Mononuclear cell (primary cell): ENCODE results near the gene OR2A12. TPM values are rescaled to one million over a fixed set of nuclear protein-coding genes. Genes with fewer than 3 reads are reported as not detected.
"Not testable (repeated sequence)": the region's sequence is repeated elsewhere in the genome, so short reads cannot be mapped to it uniquely, and the experiment has no call there.

Experiments
- H3K27me3 ChIP-seq: 2 replicates; pipeline ENCODE4 v1.6.0; 2011; ENCODE audit warnings: low read length, control low read depth; ENCODE audit not compliant: insufficient read depth
- H3K4me1 ChIP-seq: 2 replicates; pipeline ENCODE4 v1.5.1; 2011; ENCODE audit warnings: mild to moderate bottlenecking, low read length, control low read depth; ENCODE audit not compliant: insufficient read depth
- H3K4me3 ChIP-seq: 2 replicates; pipeline ENCODE4 v1.5.1; 2011; ENCODE audit warnings: mild to moderate bottlenecking, low read length, moderate library complexity
- H3K9me3 ChIP-seq: 2 replicates; pipeline ENCODE4 v1.5.1; 2011; ENCODE audit warnings: low read depth, mild to moderate bottlenecking, control low read depth, low read length
- total RNA-seq: library from RNA; depleted of rRNA; stranded (reverse); fragments of >200 nt; gene quantifications from one replicate; pipeline ENCODE4 v1.2.3, GENCODE V29; 2012

The OR2A12 gene
- total RNA-seq, 1 donor, result not detected

GRCh38 chr7:144090667-144091066, 4.6 kb downstream of the OR2A12 start:
- no peaks in the 10 kb centered on the region for H3K4me1 ChIP-seq
- no peaks in the 10 kb centered on the region for H3K9me3 ChIP-seq
- H3K27me3 ChIP-seq, result no peaks in the 10 kb centered on the region
- H3K4me3 ChIP-seq, result no peak overlapping the region

GRCh38 chr7:144098776-144099175, 12.7 kb downstream of the OR2A12 start:
- H3K9me3 ChIP-seq, result no peaks in the 10 kb centered on the region
- no peaks in the 10 kb centered on the region for H3K27me3 ChIP-seq
- H3K4me1 ChIP-seq, result no peaks in the 10 kb centered on the region
- no peak overlapping the region for H3K4me3 ChIP-seq

- Histone ChIP-seq H3K4me3 (no peak overlapping the region), H3K9me3 (no peaks in the 10 kb centered on the region), H3K27me3 (no peaks in the 10 kb centered on the region), H3K4me1 (no peaks in the 10 kb centered on the region)
Measured at GRCh38 chr7:144100607-144101006, 14.5 kb downstream of the OR2A12 start.

GRCh38 chr7:144102041-144102440, 16.0 kb downstream of the OR2A12 start:
- Histone ChIP-seq H3K9me3 (no peaks in the 10 kb centered on the region), H3K27me3 (no peaks in the 10 kb centered on the region), H3K4me1 (no peaks in the 10 kb centered on the region), H3K4me3 (no peak overlapping the region)

- no peak overlapping the region for H3K4me3 ChIP-seq
Measured at GRCh38 chr7:144105211-144105610, 19.1 kb downstream of the OR2A12 start.

GRCh38 chr7:144109283-144109682, 23.2 kb downstream of the OR2A12 start, which contains the start of gene OR2A2:
Gene OR2A2, plus strand, starts transcription at chr7:144109583. Its CDS starts 0 bp downstream, at chr7:144109583.
- Histone ChIP-seq H3K27me3 (no peaks in the 10 kb centered on the region), H3K9me3 (no peaks in the 10 kb centered on the region), H3K4me3 (no peak within 1 kb of the TSS), H3K4me1 (no peaks in the 10 kb centered on the region)

More at GRCh38 chr7:144105211-144105610, 19.1 kb downstream of the OR2A12 start:
- Histone ChIP-seq H3K27me3 (no peaks in the 10 kb centered on the region), H3K9me3 (no peaks in the 10 kb centered on the region), H3K4me1 (no peaks in the 10 kb centered on the region)

GRCh38 chr7:144110272-144110671, 24.2 kb downstream of the OR2A12 start:
- no peak overlapping the region for H3K4me3 ChIP-seq
- no peaks in the 10 kb centered on the region for H3K27me3 ChIP-seq
- no peaks in the 10 kb centered on the region for H3K9me3 ChIP-seq
- H3K4me1 ChIP-seq, result no peaks in the 10 kb centered on the region

GRCh38 chr7:144113651-144114050, 27.6 kb downstream of the OR2A12 start:
- Histone ChIP-seq H3K4me3 (no peak overlapping the region), H3K27me3 (no peaks in the 10 kb centered on the region), H3K4me1 (no peaks in the 10 kb centered on the region), H3K9me3 (no peaks in the 10 kb centered on the region)

- H3K27me3 ChIP-seq, result no peaks in the 10 kb centered on the region
- H3K4me3 ChIP-seq, result no peak overlapping the region
- H3K9me3 ChIP-seq, result no peaks in the 10 kb centered on the region
- no peaks in the 10 kb centered on the region for H3K4me1 ChIP-seq
Measured at GRCh38 chr7:144118341-144118740, 32.3 kb downstream of the OR2A12 start.

GRCh38 chr7:144122876-144123275, 36.8 kb downstream of the OR2A12 start, which contains the start of gene OR2A14:
Gene OR2A14, plus strand, starts transcription at chr7:144123176. Its CDS starts 5,937 bp downstream, at chr7:144129113.
- Histone ChIP-seq H3K4me1 (no peaks in the 10 kb centered on the region), H3K27me3 (no peaks in the 10 kb centered on the region), H3K9me3 (no peaks in the 10 kb centered on the region), H3K4me3 (no peak within 1 kb of the TSS)

GRCh38 chr7:144127714-144128334, 41.7 kb downstream of the OR2A12 start:
- H3K4me3 ChIP-seq, result no peak overlapping the region
- no peaks in the 10 kb centered on the region for H3K27me3 ChIP-seq
- no peaks in the 10 kb centered on the region for H3K9me3 ChIP-seq
- H3K4me1 ChIP-seq, result no peaks in the 10 kb centered on the region

GRCh38 chr7:144129601-144130000, 43.5 kb downstream of the OR2A12 start:
- not testable (repeated sequence) for H3K9me3 ChIP-seq, H3K4me3 ChIP-seq, H3K4me1 ChIP-seq, H3K27me3 ChIP-seq

- H3K27me3 ChIP-seq, result no peaks in the 10 kb centered on the region
- no peaks in the 10 kb centered on the region for H3K4me1 ChIP-seq
- H3K9me3 ChIP-seq, result no peaks in the 10 kb centered on the region
- no peak overlapping the region for H3K4me3 ChIP-seq
Measured at GRCh38 chr7:144130730-144131129, 44.7 kb downstream of the OR2A12 start.

GRCh38 chr7:144132262-144132661, 46.2 kb downstream of the OR2A12 start:
- Histone ChIP-seq H3K4me3 (no peak overlapping the region), H3K27me3 (no peaks in the 10 kb centered on the region), H3K9me3 (no peaks in the 10 kb centered on the region), H3K4me1 (no peaks in the 10 kb centered on the region)

GRCh38 chr7:144133307-144133706, 47.2 kb downstream of the OR2A12 start:
- Histone ChIP-seq H3K9me3 (no peaks in the 10 kb centered on the region), H3K4me1 (no peaks in the 10 kb centered on the region), H3K27me3 (no peaks in the 10 kb centered on the region), H3K4me3 (no peak overlapping the region)

GRCh38 chr7:144134116-144134515, 48.0 kb downstream of the OR2A12 start:
- H3K4me3 ChIP-seq, result no peak overlapping the region
- no peaks in the 10 kb centered on the region for H3K27me3 ChIP-seq
- H3K9me3 ChIP-seq, result no peaks in the 10 kb centered on the region
- H3K4me1 ChIP-seq, result no peaks in the 10 kb centered on the region
